Erythroblast (primary cell): ENCODE data around the gene POLD1.
"Not testable (repeated sequence)": the region's sequence is repeated elsewhere in the genome, so short reads cannot be mapped to it uniquely, and the experiment has no call there.

Experiments
- GATA1 ChIP-seq: IDR thresholded peaks from 2 replicates; pipeline ENCODE4 v1.6.1; 2011; ENCODE audit warnings: low read depth, mild to moderate bottlenecking, control low read depth, low read length, moderate library complexity
- POLR2A ChIP-seq: IDR thresholded peaks from 2 replicates; pipeline ENCODE4 v1.6.1; 2011; ENCODE audit warnings: mild to moderate bottlenecking, low read length

DNA sequence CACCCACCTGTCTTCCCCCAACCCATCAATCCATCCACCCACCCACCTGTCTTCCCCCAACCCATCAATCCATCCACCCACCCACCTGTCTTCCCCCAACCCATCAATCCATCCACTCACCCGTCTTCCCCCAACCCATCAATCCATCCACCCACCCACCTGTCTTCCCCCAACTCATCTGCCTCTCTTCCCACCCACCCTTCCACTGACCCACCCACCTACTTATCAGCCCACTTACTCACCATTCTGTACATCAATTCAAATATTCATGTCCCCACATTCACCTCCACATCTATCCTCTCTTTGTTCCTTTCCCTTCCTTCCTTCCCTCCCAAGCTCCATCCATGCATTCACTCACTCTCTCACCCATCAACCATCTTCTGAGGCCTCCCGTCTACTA lies 55.0 kb downstream of the POLD1 start:
- not testable (repeated sequence) for TF ChIP-seq POLR2A, GATA1
